GM12801 (cell line): Measurements from ENCODE around the gene ARRDC3.

Source experiments
- TF ChIP-seq, protein P1 (sequence below): IDR thresholded peaks from one replicate; pipeline ENCODE4 v1.5.1; 2011; ENCODE audit warnings: control low read depth; ENCODE audit not compliant: insufficient read length; ENCODE audit errors: extremely low read depth

ARRDC3 gene

GRCh38 chr5:91352831-91353695 is 30.1 kb downstream of the ARRDC3 start:
- TF ChIP-seq, protein P1, sequence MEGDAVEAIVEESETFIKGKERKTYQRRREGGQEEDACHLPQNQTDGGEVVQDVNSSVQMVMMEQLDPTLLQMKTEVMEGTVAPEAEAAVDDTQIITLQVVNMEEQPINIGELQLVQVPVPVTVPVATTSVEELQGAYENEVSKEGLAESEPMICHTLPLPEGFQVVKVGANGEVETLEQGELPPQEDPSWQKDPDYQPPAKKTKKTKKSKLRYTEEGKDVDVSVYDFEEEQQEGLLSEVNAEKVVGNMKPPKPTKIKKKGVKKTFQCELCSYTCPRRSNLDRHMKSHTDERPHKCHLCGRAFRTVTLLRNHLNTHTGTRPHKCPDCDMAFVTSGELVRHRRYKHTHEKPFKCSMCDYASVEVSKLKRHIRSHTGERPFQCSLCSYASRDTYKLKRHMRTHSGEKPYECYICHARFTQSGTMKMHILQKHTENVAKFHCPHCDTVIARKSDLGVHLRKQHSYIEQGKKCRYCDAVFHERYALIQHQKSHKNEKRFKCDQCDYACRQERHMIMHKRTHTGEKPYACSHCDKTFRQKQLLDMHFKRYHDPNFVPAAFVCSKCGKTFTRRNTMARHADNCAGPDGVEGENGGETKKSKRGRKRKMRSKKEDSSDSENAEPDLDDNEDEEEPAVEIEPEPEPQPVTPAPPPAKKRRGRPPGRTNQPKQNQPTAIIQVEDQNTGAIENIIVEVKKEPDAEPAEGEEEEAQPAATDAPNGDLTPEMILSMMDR: no peak

DNA sequence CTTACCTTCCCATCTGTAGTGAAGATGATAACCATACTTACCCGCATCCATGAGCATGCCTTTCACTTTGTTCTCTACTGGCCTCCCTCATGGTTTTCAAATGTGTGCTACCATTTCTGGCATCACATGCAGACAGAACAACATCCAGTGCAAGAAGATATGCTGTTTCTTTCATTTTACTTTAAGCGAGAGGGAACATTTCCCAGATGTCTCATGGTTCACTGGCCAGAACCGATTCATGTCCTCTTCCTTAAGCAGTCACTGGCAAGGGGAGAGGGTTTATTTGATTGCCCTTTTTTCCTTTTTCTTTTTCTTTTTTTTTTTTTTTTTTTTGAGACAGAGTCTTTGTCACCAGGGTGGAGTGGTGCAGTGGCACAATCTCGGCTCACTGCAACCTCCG is 37.7 kb downstream of the ARRDC3 start:
- TF ChIP-seq, protein P1: no peak

GRCh38 chr5:91343916-91344315 is 39.2 kb downstream of the ARRDC3 start:
- TF ChIP-seq, protein P1: no peak

- TF ChIP-seq, protein P1: no peak
Measured at GRCh38 chr5:91341154-91341553, 42.0 kb downstream of the ARRDC3 start.

- TF ChIP-seq, protein P1: no peak
Measured at GRCh38 chr5:91340532-91340931, 42.6 kb downstream of the ARRDC3 start.

GRCh38 chr5:91339063-91339705 is 43.9 kb downstream of the ARRDC3 start:
- TF ChIP-seq, protein P1: no peak

DNA sequence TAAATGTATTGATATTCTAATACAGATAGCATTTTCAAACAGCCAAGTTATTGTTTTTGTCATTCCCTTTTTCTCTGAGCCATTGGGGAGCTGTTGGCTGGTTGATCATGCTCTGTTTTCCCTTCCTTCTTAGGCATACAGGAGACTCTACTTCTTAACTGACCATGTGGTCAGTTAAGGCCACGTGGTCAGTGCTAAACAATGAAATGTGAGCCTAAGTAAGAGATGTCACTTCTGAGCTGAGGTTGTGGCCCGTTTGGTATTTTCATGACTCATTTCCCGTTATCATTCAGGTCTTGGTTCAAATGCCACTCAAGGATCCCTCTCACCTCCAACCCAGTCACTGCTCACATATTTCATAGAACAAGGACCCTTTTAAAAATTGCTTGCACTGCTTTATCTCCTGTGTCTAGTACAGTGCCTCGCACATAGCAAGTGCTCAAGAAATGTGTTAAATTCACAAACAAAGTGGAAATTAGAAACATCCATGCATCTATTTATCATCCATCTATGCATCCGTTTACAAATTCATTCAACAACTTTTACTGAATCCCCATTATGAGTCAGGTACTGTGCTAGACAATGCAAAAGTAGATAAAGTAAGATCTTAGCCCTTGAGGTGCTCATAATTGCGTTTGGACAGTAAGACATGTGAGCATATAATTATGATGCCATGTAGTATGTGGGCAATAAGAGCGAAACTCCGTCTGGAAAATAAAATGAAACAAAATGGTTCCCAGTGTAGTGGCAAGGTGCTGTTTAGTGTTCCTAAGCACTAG is 50.7 kb downstream of the ARRDC3 start:
- TF ChIP-seq, protein P1: no peak
